Measurements from ENCODE around the gene SH3RF3.

DNA sequence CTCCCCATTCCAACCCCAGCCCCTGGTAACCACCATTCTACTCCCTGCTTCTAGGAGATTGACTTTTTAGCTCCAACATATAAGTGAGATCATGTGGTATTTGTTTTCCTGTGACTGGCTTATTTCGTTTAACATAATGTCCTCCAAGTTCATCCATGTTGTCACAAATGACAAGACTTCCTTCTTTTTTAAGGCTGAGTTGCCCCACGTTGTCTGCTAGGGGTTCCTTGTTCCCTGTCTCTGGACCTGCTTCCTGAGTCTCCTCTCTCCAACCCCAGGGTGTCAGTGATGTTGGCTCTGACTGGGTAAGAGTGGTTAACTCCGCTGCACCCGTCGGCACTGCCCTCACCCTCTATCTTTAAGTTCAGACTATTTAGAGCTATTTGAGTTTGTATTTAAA, 175.2 kb downstream of the SH3RF3 start:
- TF ChIP-seq POLR2A (IDR thresholded peaks at IDR 0.05; ENCODE audit: low read length) (no peak), GATA1 (IDR thresholded peaks at IDR 0.05; ENCODE audit: low read depth, low read length) (no peak)
